GM13976 (cell line): ENCODE data around the gene CFL1.

Source experiments
- DNase-seq: peaks from one replicate; pipeline ENCODE4 v3.0.0; 2012; ENCODE audit warnings: low spot score
- CTCF ChIP-seq: IDR thresholded peaks from 2 replicates; pipeline ENCODE4 v1.5.1; 2012; ENCODE audit warnings: borderline replicate concordance, mild to moderate bottlenecking; ENCODE audit not compliant: insufficient read depth; ENCODE audit errors: extremely low read depth, missing control alignments, control extremely low read depth
- in situ Hi-C: fragments of 300-500 bp; cut with MboI; formaldehyde crosslinking; loops from one replicate; pipeline ENCODE4 v1.12.0; 2022; ENCODE audit warnings: low sequenced_read_pairs, mixed read lengths, inconsistent platforms; ENCODE audit not compliant: unreplicated experiment

Gene CFL1

GRCh38 chr11:65855927-65856363 lies 2.0 kb downstream of the CFL1 start:
- in situ Hi-C loops = no loop called here
- no peak for DNase-seq

GRCh38 chr11:65854852-65855837 lies 2.8 kb downstream of the CFL1 start:
- no peak for TF ChIP-seq CTCF
- DNase-seq = no peak
- in situ Hi-C loops = no loop called here

More at GRCh38 chr11:65855927-65856363, 2.0 kb downstream of the CFL1 start:
- no peak for TF ChIP-seq CTCF

GRCh38 chr11:65854161-65854592 lies 3.8 kb downstream of the CFL1 start:
- DNase-seq = no peak
- no peak for TF ChIP-seq CTCF
- in situ Hi-C loops = no loop called here

- in situ Hi-C loops = no loop called here
- TF ChIP-seq CTCF = no peak
Observed at GRCh38 chr11:65853246-65853979, 4.6 kb downstream of the CFL1 start.

GRCh38 chr11:65852508-65853245 lies 5.3 kb downstream of the CFL1 start:
- no peak for DNase-seq
- in situ Hi-C loops = no loop called here
- no peak for TF ChIP-seq CTCF

More at GRCh38 chr11:65853246-65853979, 4.6 kb downstream of the CFL1 start:
- DNase-seq = no peak

DNA sequence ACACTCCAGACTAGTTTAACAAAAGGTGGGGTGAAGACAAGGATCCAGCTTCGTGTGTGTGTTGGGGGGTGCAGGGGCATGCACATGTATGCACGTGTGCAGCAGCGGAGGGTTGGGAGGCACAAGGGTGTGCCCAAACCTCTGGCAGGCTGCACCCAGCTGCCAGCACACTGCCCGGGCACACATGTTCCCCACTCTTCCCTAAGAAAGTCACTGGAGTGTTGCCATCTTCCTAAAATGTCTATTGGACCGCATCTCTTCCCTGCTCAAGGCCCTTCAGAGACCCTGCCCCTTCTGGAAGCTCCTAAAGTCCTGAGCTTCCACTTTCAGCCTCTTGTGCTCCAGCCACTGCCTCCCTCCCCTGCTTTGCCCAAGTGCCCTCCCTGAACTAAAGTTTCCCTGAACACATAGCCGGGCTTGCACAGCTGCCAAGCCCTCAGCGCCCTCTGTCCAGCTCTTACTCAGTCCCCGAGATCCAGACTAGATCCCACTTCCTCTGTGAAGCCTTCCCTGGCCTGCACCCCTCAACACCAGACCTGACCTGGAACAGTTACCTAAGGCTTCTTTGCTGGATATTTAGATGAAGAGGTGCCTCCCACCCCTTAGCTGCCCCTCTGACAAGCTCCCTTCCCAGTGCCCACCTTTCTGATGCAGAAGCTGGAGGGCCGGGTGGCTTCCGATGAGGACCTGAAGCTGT lies 6.0 kb downstream of the CFL1 start:
- TF ChIP-seq CTCF = no peak
- in situ Hi-C loops = no loop called here
- DNase-seq = no peak
